Endodermal cell (in vitro differentiated cells): ENCODE results near the gene HELZ2. TPM values are rescaled to one million over a fixed set of nuclear protein-coding genes. Genes with fewer than 3 reads are reported as not detected.

ENCODE experiments used
- DNase-seq: peaks from one replicate; pipeline ENCODE4 v3.0.0-alpha.2; 2017
- H3K27ac ChIP-seq: 2 replicates; pipeline ENCODE4 v1.5.1; 2013; ENCODE audit warnings: mild to moderate bottlenecking, low read depth, low read length, moderate library complexity
- H3K27me3 ChIP-seq: 2 replicates; pipeline ENCODE4 v1.6.1; 2013; ENCODE audit warnings: mild to moderate bottlenecking, low read length, moderate library complexity; ENCODE audit not compliant: insufficient read depth, control insufficient read depth, poor library complexity, severe bottlenecking
- H3K36me3 ChIP-seq: 2 replicates; pipeline ENCODE4 v1.7.0; 2013; ENCODE audit warnings: mild to moderate bottlenecking, low read length, moderate library complexity; ENCODE audit not compliant: control insufficient read depth, insufficient read depth
- H3K4me1 ChIP-seq: one replicate; pipeline ENCODE4 v1.7.0; 2013; ENCODE audit warnings: low read length; ENCODE audit not compliant: control insufficient read depth, insufficient read depth
- H3K4me3 ChIP-seq: 2 replicates; pipeline ENCODE4 v1.5.1; 2013; ENCODE audit warnings: mild to moderate bottlenecking, low read length, moderate library complexity
- H3K9ac ChIP-seq: 2 replicates; pipeline ENCODE4 v1.6.1; 2013; ENCODE audit warnings: mild to moderate bottlenecking, low read length, moderate library complexity; ENCODE audit not compliant: poor library complexity, severe bottlenecking; ENCODE audit errors: extremely low read depth
- H3K9me3 ChIP-seq: 2 replicates; pipeline ENCODE4 v1.6.1; 2013; ENCODE audit warnings: mild to moderate bottlenecking, low read length, moderate library complexity; ENCODE audit not compliant: control insufficient read depth
- H3K27ac Mint-ChIP-seq: 2 replicates; pipeline ENCODE4 v1.8.0; 2020; ENCODE audit warnings: mixed read lengths
- H3K27me3 Mint-ChIP-seq: 2 replicates; pipeline ENCODE4 v1.8.0; 2021; ENCODE audit warnings: mild to moderate bottlenecking, mixed read lengths; ENCODE audit not compliant: insufficient read depth
- H3K36me3 Mint-ChIP-seq: 2 replicates; pipeline ENCODE4 v1.8.0; 2020; ENCODE audit warnings: low read depth, mixed read lengths
- H3K4me1 Mint-ChIP-seq: 2 replicates; pipeline ENCODE4 v1.8.0; 2020; ENCODE audit warnings: mixed read lengths
- H3K4me3 Mint-ChIP-seq: 2 replicates; pipeline ENCODE4 v1.8.0; 2020; ENCODE audit warnings: mild to moderate bottlenecking, moderate library complexity, mixed read lengths
- H3K9me3 Mint-ChIP-seq: 2 replicates; pipeline ENCODE4 v1.8.0; 2020; ENCODE audit warnings: mild to moderate bottlenecking, mixed read lengths
- WGBS, 2 experiments: methylation state at CpG; one replicate each; pipeline versions ENCODE4 v1.1.5 to v1.1.7; 2013; ENCODE audit warnings: missing lambda C conversion rate in 2 of 2, mixed read lengths in 1 of 2; ENCODE audit not compliant: insufficient coverage in 1 of 2, insufficient read length in 1 of 2; 5-methylcytosine and 5-hydroxymethylcytosine counted together
- total RNA-seq, 2 donors: library from RNA; stranded (reverse); fragmentation: NEBNext Ultra II Directional in 1 of 2; extraction: Animal tissue kit (Norgen Biotek cat#: 25700) in 1 of 2; gene quantifications; 2 replicates in 1 of 2; 3 replicates in 1 of 2; pipeline ENCODE4 v1.2.1, GENCODE V29; 2021
- TF ChIP-seq, protein P1 (sequence below): fragments of 200-600 bp; sonication (generic); conservative IDR thresholded peaks from 2 replicates; pipeline ENCODE4 v1.5.0; 2021; ENCODE audit warnings: antibody characterized with exemption, mild to moderate bottlenecking

Gene HELZ2
- total RNA-seq, 2 donors from 2014 or later: 34.5 to 37.0 TPM

DNA sequence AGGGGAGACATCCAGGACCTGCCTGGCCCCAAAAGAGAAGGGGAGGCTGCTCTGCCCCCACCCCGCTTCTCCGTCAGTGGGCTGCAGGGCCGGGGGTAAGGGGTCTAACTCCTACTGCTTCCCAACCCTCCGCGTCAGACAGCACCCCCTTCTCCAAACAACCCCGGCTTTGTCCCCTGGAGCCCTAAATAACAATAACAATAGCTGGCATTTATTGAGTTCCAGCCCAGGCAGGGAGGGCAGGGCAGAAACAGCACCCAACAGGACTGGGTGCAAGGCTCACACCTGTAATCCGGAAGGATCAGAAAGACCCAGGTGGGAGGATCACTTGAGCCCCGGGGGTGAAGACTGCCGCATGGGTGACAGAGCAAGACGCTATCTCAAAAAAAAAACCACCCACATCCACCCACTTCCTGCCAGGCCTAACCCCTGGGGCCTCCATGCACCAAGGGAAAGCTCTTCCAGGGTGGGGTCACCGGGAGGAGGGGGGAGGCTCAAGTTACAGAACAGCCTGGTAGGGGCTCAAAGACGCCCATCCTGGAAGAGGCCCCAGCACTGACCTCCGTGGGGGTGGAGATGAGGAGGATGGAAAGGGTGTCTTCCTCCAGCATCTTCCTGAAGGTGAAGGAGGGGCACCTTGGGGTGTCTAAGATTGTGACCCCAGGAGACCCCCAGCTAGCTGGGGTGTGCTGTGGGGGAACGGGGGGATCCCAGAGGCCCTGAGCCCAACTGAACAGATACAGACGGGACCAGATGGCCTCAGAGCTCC, 21.4 kb downstream of the HELZ2 start:
- Histone ChIP-seq H3K27me3 (no peaks in the 10 kb centered on the region), H3K4me3 (no peak overlapping the region), H3K36me3 (no peaks in the 10 kb centered on the region), H3K9ac (no peak overlapping the region), H3K27ac (no peak overlapping the region), H3K9me3 (no peaks in the 10 kb centered on the region), H3K4me1 (no peaks in the 10 kb centered on the region)
- peak overlapping the region; percentile 63 for H3K4me3 Mint-ChIP-seq
- 30 to 60% methylated on average over 3 to 14 of the region's 15 CpGs for WGBS, 2 experiments
- peak; percentile 71 for DNase-seq
- H3K36me3 Mint-ChIP-seq: no peaks in the 10 kb centered on the region
- H3K4me1 Mint-ChIP-seq: no peaks in the 10 kb centered on the region
- H3K27ac Mint-ChIP-seq: peak overlapping the region; percentile 75
- TF ChIP-seq, protein P1, sequence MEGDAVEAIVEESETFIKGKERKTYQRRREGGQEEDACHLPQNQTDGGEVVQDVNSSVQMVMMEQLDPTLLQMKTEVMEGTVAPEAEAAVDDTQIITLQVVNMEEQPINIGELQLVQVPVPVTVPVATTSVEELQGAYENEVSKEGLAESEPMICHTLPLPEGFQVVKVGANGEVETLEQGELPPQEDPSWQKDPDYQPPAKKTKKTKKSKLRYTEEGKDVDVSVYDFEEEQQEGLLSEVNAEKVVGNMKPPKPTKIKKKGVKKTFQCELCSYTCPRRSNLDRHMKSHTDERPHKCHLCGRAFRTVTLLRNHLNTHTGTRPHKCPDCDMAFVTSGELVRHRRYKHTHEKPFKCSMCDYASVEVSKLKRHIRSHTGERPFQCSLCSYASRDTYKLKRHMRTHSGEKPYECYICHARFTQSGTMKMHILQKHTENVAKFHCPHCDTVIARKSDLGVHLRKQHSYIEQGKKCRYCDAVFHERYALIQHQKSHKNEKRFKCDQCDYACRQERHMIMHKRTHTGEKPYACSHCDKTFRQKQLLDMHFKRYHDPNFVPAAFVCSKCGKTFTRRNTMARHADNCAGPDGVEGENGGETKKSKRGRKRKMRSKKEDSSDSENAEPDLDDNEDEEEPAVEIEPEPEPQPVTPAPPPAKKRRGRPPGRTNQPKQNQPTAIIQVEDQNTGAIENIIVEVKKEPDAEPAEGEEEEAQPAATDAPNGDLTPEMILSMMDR: no peak
- no peaks in the 10 kb centered on the region for H3K27me3 Mint-ChIP-seq
- H3K9me3 Mint-ChIP-seq: no peaks in the 10 kb centered on the region

DNA sequence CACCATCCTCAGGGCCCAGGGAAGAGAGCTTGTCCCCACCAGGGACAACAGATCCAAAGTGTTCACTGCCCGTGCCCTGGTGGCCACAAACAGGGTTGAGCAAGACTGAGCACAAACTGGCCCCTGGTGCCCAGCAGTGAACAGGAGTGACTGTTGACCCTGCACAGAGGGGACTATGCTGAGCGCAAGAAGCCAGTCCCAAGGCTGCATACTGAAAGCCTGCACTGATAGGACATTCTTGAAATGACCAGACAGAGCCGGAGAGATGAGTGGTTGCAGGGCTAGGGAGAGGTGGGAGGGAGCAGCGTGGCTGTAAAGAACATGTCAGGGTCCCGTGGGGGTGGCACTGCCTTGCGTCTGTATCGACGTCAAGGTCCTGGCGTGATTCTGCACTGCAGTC, 23.0 kb downstream of the HELZ2 start:
- WGBS, 2 experiments: 74 to 85% methylated on average over 8 to 9 of the region's 9 CpGs
- H3K4me3 Mint-ChIP-seq: no peak overlapping the region
- Histone ChIP-seq H3K36me3 (no peaks in the 10 kb centered on the region), H3K27me3 (no peaks in the 10 kb centered on the region), H3K9ac (no peak overlapping the region), H3K4me3 (no peak overlapping the region), H3K4me1 (no peaks in the 10 kb centered on the region), H3K27ac (no peak overlapping the region), H3K9me3 (no peaks in the 10 kb centered on the region)
- DNase-seq: no peak
- TF ChIP-seq, protein P1: no peak
- H3K27ac Mint-ChIP-seq: peak overlapping the region; percentile 16
- H3K4me1 Mint-ChIP-seq: no peaks in the 10 kb centered on the region
- H3K9me3 Mint-ChIP-seq: no peaks in the 10 kb centered on the region
- H3K36me3 Mint-ChIP-seq: no peaks in the 10 kb centered on the region
- no peaks in the 10 kb centered on the region for H3K27me3 Mint-ChIP-seq

- Mint-ChIP-seq H3K9me3 (no peaks in the 10 kb centered on the region), H3K4me1 (peaks cover 7% of the 10 kb centered on the region), H3K36me3 (no peaks in the 10 kb centered on the region), H3K27me3 (no peaks in the 10 kb centered on the region), H3K27ac (no peak overlapping the region), H3K4me3 (no peak overlapping the region)
- H3K27ac ChIP-seq: no peak overlapping the region
- H3K36me3 ChIP-seq: no peaks in the 10 kb centered on the region
- TF ChIP-seq, protein P1: no peak
- H3K9ac ChIP-seq: no peak overlapping the region
- WGBS, 2 experiments: 89 to 97% methylated on average over 6 to 18 of the region's 18 CpGs
- H3K4me1 ChIP-seq: no peaks in the 10 kb centered on the region
- no peak overlapping the region for H3K4me3 ChIP-seq
- no peaks in the 10 kb centered on the region for H3K9me3 ChIP-seq
- no peaks in the 10 kb centered on the region for H3K27me3 ChIP-seq
- no peak for DNase-seq
These were observed 24.3 kb downstream of the HELZ2 start for GRCh38 chr20:63549679-63550282.
